Measurements from ENCODE around the gene DLL3.

Gene DLL3

DNA sequence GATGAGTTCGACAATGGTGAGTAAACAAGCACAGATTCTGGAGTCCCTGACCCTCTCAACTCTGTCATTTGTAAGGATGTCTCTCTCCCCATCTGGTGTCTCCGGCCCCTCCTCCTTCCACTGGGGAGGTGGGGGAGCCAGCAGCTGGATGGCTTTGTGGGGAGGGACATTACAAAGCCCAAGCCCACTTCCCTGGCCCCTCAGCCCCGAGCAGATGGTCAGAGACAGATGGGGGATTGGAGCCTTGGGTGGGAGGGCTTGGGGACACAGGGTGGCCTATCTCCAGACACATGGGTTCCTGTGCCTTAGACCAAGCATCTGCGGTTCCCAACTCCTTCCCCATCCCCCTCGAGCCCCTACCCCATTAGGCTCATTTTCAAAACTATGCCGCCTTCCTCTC, 15.6 kb upstream of the DLL3 start:
- DNase-seq (ENCODE audit: low read depth, low spot score): no peak

DNA sequence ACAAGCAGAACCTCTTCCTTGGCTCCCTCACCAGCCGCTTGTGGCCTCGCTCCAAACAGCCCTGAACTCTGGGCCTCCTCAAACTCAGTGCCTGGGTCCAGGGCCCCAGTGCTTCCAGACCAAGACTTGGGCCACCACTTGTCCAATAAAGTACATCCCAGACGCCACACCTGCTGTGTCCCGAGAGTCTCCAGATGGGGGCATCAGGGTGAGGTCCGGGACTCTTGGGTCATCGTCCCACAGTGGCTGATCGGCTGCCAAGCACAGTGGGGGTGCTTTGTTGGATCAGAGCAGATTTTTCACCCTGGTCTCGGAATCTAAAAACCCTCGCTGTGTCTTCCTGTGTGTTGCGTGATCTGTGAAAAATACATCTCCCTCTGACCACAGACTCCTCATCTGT, 9.0 kb upstream of the DLL3 start:
- no peak for DNase-seq (ENCODE audit: low read depth, low spot score)

DNA sequence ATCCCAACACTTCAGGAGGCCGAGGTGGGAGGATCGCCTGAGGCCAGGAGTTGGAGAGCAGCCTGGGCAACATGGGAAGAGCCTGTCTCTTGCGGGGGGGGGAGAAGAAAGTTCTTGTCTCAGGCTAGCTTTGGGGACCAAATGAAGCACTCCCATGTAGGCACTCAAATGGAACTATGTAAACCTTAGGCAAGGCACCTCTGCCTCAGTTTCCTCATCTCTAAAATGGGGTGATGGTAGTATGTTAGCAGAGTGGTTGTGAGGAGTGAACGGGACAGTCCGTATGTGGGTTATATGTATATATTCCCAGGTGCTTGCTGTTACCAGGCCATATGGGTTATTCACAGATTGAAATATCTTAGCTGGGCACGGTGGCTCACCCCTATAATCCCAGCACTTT, 6.5 kb upstream of the DLL3 start:
- DNase-seq (ENCODE audit: low read depth, low spot score): no peak

- DNase-seq (ENCODE audit: low read depth, low spot score): no peak
These were observed 6.0 kb upstream of the DLL3 start for GRCh38 chr19:39492788-39493187.

GRCh38 chr19:39494661-39495060, 4.1 kb upstream of the DLL3 start:
- no peak for DNase-seq (ENCODE audit: low read depth, low spot score)

DNA sequence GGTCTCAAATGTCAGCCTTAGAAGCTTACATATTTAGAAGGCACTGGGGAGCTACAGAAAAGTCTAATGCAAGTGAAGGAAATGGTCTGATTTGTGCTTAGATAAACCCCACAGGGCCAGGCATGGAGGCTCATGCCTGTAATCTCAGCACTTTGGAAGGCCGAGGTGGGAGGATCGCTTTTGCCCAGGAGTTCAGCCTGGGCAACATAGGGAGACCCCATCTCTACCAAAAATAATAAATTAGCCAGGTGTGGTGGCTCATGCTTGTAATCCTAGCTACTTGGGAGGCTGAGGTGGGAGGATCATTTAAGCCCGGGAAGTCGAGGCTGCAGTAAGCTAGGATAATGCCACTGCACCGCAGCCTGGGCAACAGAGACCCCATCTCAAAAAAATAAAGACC, 2.7 kb upstream of the DLL3 start:
- DNase-seq (ENCODE audit: low read depth, low spot score): no peak

DNA sequence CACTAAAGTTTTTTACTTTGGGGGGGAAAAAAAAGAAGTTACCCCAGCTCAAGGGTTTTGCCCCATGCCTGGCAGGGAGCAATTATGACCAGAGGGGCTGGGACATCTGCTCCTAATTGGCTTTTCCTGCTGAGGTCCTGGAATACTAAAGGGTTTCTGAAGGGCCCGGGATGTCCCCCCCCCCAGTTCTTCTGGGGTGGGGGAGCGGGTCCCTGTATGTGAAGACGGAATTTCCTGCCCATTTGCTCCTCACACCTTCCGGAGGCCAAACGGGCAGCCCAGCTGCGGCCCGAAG, 1.1 kb upstream of the DLL3 start:
- no peak for DNase-seq (ENCODE audit: low read depth, low spot score)

GRCh38 chr19:39497996-39498797, 550 bp upstream of the DLL3 start:
- no peak for DNase-seq (ENCODE audit: low read depth, low spot score)

GRCh38 chr19:39499932-39500331, 1.2 kb downstream of the DLL3 start:
- DNase-seq (ENCODE audit: low read depth, low spot score): no peak

- no peak for DNase-seq (ENCODE audit: low read depth, low spot score)
These were observed 1.8 kb downstream of the DLL3 start for GRCh38 chr19:39500543-39500942.

DNA sequence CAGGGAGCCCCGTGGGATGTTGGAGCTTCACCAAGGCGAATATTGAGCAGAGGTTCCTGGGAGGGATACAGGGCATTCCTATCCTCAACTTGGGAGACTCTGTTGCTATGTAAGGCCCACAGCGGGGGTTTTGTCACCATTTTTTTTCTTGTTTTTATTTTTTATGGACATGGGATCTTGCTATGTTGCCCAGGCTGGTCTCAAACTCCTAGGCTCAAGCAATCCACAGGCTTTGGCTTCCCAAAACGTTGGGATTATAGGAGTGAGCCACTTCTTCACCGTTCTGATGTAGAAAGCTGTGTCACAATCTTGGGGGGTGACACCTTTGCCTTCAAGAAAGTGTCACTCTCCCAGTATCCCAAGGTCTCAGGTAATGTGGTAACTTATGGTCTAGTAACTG, 2.6 kb downstream of the DLL3 start:
- DNase-seq (ENCODE audit: low read depth, low spot score): no peak

DNA sequence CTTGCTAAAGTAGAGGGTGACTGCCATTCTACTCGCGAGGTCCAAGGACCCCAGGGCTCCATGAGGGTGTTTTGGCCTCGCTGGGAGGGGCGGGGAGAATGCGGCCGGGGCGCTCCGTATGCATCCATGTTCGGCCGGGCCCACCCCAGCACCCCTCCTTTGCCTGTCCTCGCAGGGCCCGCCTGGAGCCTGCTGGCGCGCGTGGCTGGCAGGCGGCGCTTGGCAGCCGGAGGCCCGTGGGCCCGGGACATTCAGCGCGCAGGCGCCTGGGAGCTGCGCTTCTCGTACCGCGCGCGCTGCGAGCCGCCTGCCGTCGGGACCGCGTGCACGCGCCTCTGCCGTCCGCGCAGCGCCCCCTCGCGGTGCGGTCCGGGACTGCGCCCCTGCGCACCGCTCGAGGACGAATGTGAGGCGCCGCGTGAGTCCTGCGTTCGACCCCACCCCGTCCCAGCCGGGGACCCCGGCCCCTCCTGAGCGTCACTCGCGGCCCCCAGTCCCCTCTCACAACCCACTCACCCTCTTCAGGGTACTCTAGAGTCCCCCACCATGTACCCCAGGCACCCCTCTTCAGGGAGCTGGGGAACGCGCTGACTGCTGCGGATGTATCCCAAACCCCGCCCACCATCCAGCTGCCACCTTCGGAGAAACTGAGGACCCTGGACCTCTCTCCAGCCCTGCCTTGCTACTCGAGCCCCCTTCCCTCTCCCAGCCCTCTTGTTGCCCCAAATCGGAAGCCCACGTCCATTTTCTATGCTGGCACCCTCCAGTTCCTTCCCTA, 4.1 kb downstream of the DLL3 start:
- DNase-seq (ENCODE audit: low read depth, low spot score): peak; percentile 45

- no peak for DNase-seq (ENCODE audit: low read depth, low spot score)
These were observed 7.8 kb downstream of the DLL3 start for GRCh38 chr19:39506598-39506943.

GRCh38 chr19:39506944-39507714, 8.4 kb downstream of the DLL3 start:
- DNase-seq (ENCODE audit: low read depth, low spot score): peak; percentile 11

DNA sequence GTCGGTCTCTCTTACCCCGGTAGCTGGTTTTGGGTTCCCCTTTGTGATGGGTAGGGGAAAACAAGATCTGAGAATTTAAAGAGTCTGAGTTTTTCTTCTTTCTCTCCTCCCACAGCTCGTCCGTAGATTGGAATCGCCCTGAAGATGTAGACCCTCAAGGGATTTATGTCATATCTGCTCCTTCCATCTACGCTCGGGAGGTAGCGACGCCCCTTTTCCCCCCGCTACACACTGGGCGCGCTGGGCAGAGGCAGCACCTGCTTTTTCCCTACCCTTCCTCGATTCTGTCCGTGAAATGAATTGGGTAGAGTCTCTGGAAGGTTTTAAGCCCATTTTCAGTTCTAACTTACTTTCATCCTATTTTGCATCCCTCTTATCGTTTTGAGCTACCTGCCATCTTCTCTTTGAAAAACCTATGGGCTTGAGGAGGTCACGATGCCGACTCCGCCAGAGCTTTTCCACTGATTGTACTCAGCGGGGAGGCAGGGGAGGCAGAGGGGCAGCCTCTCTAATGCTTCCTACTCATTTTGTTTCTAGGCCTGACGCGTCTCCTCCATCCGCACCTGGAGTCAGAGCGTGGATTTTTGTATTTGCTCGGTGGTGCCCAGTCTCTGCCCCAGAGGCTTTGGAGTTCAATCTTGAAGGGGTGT, 9.1 kb downstream of the DLL3 start:
- DNase-seq (ENCODE audit: low read depth, low spot score): no peak

- DNase-seq (ENCODE audit: low read depth, low spot score): no peak
These were observed 9.9 kb downstream of the DLL3 start for GRCh38 chr19:39508629-39509028.

DNA sequence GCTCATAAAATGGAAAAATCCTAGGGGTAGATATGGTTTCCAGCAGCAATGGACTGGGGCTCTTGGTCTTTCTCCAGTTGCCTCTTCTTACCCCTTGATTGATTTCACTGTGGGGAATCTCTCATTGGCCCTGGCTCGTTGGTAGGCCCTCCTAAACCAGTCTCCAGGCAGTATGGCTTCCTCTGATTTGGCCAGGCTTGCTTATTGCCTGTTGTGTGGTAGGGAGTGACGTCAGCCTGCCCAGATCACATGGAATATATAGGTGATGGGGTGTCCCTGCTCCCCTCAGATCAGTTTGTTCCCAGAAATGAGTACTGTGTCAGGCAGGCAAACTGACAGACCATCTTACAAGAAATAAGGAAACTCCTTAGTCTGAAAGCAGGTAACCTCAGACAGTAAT, 10.5 kb downstream of the DLL3 start:
- no peak for DNase-seq (ENCODE audit: low read depth, low spot score)

DNA sequence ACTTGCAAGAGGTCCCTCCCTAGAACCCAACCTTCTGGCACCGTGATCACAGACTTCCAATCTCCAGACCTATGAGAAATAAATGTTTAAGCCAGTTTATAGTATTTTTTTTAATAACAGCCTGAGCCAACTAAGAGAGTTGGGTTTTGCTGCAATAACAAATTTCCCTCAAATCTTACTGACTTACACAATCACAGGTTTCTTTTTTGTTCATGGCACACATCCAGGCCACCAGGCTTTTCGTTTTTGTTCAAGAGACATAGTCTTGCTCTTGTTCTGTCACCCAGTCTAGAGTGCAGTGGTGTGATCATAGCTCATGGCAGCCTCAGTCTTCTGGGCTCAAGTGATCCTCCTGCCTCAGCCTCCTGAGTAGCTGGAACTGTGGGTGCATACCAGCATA, 14.2 kb downstream of the DLL3 start:
- DNase-seq (ENCODE audit: low read depth, low spot score): no peak

- DNase-seq (ENCODE audit: low read depth, low spot score): no peak
These were observed 16.2 kb downstream of the DLL3 start, which contains the start of gene SELENOV for GRCh38 chr19:39514840-39515550. SELENOV (plus strand) TSS chr19:39515139; CDS start chr19:39515213, 74 bp downstream.

DNA sequence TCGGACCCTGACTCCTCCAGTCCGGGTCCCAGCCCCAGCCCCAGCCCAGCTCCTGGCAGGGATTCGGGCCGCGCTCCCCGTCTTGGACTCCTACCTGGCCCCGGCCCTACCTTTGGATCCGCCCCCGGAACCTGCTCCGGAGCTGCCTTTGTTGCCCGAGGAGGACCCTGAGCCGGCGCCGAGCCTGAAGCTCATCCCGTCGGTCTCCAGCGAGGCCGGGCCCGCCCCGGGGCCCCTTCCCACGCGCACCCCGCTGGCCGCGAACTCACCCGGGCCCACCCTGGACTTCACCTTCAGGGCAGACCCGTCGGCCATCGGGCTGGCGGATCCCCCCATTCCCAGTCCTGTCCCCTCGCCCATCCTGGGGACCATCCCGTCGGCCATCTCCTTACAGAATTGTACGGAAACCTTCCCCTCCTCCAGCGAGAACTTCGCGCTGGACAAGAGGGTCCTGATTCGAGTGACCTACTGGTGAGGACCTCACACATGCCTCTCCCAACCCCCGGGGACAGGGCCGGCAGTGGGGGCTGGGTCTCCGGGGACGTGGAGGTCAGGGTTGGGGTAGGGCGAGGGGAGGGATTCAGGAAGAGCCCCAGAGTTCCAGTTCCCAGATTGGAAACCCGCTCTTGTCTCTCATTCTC, 16.9 kb downstream of the DLL3 start:
- no peak for DNase-seq (ENCODE audit: low read depth, low spot score)

DNA sequence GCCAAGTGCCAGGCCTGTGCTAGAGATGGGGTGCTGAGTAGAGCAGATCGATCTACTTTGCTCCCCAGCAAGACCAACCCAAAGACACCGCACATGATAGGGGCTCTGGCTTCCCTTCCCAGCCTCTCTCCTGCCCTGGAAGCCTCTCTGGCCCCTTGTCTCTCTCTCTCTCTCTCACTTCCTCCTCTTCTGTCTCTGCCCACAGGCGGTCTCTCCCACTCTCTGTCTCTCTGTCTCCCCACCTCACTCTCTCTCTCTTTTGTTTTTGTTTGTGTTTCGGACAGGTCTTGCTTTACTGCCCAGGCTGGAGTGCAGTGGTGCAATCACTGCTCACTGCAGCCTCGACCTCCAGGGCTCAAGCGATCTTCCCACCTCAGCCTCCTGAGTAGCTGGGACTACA, 17.5 kb downstream of the DLL3 start:
- no peak for DNase-seq (ENCODE audit: low read depth, low spot score)
